ENCODE data around the gene MEGF6.

MEGF6 gene

DNA sequence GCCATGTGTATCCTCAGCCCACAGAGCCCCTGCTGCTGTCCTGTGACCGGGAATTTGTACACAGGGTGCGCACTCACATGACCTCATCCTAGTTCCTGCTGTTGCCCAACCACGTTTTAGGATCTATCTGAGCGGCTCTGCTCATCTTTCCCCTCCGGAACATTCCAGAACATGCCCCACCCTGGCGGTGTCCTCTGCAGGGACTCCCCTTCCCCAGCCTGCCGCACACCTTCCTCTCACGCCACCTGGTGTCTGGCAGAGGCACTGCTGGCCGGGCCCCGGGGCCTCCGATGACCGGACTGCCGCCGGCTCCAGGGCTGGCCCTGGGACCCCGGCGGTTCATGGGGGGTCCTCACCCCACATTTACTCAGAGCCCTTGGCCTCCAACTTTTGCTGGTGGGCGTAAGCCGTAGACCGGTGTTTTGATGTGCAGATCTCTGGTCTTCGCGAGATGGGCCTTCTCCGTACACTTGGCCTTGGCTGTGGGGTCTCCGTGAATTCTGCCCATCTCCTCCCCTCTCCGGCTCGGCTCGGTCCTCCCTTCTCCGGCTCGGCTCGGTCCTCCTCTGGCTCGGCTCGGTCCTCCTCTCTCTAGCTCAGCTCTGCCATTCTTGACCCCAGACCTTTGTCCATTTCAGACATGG, 127.4 kb downstream of the MEGF6 start:
- H3K4me1 ChIP-seq (ENCODE audit: control insufficient read depth, insufficient read depth, low read length) = 0 out of 2 replicates have a peak, but pooled peaks cover 3% of the 10 kb centered on the region
- WGBS (ENCODE audit: insufficient coverage, insufficient read length) = no CpG with 5 or more reads among the region's 31 CpGs

DNA sequence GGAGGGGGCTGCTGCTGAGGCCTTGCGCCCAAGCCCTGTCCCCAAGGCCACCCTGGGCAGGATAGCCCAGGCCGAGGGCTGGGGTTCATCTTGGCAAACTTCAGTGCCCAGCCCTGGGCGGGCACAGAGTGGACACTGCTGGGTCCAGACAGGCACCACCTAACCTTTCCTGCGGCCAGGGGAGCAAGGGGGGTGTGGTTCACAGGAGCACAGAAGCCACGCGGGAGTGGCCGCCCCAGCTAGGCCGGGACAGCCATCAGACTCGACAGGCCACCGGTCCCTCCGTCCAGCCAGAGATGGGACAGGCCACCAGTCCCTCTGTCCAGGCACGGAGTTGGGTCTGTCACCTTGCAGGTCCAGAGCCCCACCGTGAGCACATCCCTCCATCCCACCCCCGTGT, 127.9 kb downstream of the MEGF6 start:
- DNase-seq (ENCODE audit: low read depth, low spot score) = no peak
- Histone ChIP-seq H3K27ac (ENCODE audit: low read length) (no peak overlapping the region), H3K4me1 (ENCODE audit: control insufficient read depth, insufficient read depth, low read length) (0 out of 2 replicates have a peak, but pooled peaks cover 3% of the 10 kb centered on the region), H3K27me3 (ENCODE audit: control insufficient read depth, insufficient read depth, low read length) (no peaks in the 10 kb centered on the region), H3K36me3 (ENCODE audit: control insufficient read depth, insufficient read depth, low read length) (no peaks in the 10 kb centered on the region), H3K9me3 (ENCODE audit: control insufficient read depth, insufficient read depth, low read length) (no peaks in the 10 kb centered on the region), H3K4me3 (ENCODE audit: low read length) (no peak overlapping the region)
- WGBS (ENCODE audit: insufficient coverage, insufficient read length) = no CpG with 5 or more reads among the region's 14 CpGs

More for the DNA sequence above, 127.4 kb downstream of the MEGF6 start:
- Histone ChIP-seq H3K27ac (ENCODE audit: low read length) (no peak overlapping the region), H3K9me3 (ENCODE audit: control insufficient read depth, insufficient read depth, low read length) (no peaks in the 10 kb centered on the region), H3K36me3 (ENCODE audit: control insufficient read depth, insufficient read depth, low read length) (no peaks in the 10 kb centered on the region), H3K27me3 (ENCODE audit: control insufficient read depth, insufficient read depth, low read length) (no peaks in the 10 kb centered on the region), H3K4me3 (ENCODE audit: low read length) (no peak overlapping the region)
- DNase-seq (ENCODE audit: low read depth, low spot score) = no peak

DNA sequence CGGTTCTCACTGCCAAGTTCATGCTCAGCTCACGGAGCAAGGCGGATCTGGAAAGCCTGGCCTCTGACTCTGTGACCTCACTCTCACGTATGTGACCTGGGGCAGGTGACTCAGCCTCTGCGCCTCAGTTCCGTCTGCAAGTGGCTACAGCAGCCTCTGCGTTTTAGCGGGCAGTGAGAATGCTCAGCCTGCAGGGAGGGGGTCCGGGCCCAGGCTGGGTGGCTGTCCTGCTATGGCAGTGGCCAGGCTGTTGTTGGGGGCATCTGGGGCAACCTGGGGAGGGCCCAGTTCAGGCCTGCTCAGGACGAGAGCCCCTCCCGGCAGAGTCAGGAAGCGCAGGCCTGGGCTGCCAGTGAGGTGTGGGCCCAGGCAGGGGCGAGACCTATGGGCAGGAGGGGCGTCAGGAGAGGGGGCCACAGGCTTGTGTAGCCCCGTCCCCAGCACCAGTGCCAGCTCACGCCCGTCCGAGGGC, 128.9 kb downstream of the MEGF6 start:
- H3K27ac ChIP-seq (ENCODE audit: low read length) = no peak overlapping the region
- H3K4me1 ChIP-seq (ENCODE audit: control insufficient read depth, insufficient read depth, low read length) = 0 out of 2 replicates have a peak, but pooled peaks cover 3% of the 10 kb centered on the region
- H3K9me3 ChIP-seq (ENCODE audit: control insufficient read depth, insufficient read depth, low read length) = no peaks in the 10 kb centered on the region
- H3K36me3 ChIP-seq (ENCODE audit: control insufficient read depth, insufficient read depth, low read length) = no peaks in the 10 kb centered on the region
- H3K4me3 ChIP-seq (ENCODE audit: low read length) = no peak overlapping the region
- no peak for DNase-seq (ENCODE audit: low read depth, low spot score)
- no peaks in the 10 kb centered on the region for H3K27me3 ChIP-seq (ENCODE audit: control insufficient read depth, insufficient read depth, low read length)
- WGBS (ENCODE audit: insufficient coverage, insufficient read length) = no CpG with 5 or more reads among the region's 18 CpGs

DNA sequence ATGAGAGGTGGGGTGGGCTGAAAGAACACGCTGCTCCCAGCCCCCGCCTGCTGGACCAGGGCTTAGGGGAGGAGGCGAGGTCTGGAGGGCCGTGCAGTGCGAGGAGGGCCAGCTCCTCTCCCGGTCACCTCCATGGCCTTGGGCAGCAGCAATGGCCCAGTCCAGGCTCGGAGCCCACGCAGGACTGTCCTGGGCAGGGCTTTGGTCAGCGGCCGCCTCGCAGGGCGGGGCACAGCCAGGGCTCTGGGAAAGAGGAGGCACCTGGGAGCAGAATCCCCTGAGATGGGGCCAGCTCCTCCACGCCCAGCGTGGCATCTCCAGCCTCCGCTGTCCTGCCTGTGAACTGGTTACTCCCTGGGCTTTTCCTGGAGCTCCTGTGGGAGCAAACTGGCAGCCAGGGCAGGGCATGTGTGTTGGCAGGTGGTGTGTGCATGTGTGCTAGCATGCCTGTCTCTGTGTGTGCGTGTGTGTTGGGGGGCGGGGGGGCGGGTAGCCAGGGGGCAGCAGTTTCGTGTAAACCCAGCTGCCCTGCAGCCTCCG, 129.4 kb downstream of the MEGF6 start:
- WGBS (ENCODE audit: insufficient coverage, insufficient read length) = no CpG with 5 or more reads among the region's 20 CpGs
- no peak for DNase-seq (ENCODE audit: low read depth, low spot score)
- Histone ChIP-seq H3K36me3 (ENCODE audit: control insufficient read depth, insufficient read depth, low read length) (no peaks in the 10 kb centered on the region), H3K27me3 (ENCODE audit: control insufficient read depth, insufficient read depth, low read length) (no peaks in the 10 kb centered on the region), H3K4me3 (ENCODE audit: low read length) (no peak overlapping the region), H3K4me1 (ENCODE audit: control insufficient read depth, insufficient read depth, low read length) (0 out of 2 replicates have a peak, but pooled peaks cover 3% of the 10 kb centered on the region), H3K27ac (ENCODE audit: low read length) (no peak overlapping the region), H3K9me3 (ENCODE audit: control insufficient read depth, insufficient read depth, low read length) (no peaks in the 10 kb centered on the region)

DNA sequence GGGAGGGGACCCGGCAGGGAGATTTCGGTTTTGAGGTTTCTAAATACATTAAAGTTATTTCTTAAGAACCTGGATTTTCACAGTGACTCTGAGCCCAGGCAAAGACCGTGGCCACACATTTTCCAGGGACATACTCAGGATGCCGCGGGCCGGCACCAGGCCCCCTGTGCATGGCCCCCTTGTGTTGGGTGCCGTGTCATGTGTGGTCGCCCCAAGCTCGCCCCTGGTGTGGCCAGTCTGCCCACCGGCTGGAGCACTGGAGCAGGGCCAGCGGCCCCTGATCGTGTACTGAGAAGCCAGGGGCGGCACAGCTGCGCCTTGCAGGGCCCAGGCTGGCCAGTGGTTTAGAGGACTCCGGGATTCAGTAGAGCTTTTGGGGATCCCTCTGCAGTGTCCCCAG, 130.3 kb downstream of the MEGF6 start:
- Histone ChIP-seq H3K27ac (ENCODE audit: low read length) (no peak overlapping the region), H3K9me3 (ENCODE audit: control insufficient read depth, insufficient read depth, low read length) (no peaks in the 10 kb centered on the region), H3K36me3 (ENCODE audit: control insufficient read depth, insufficient read depth, low read length) (no peaks in the 10 kb centered on the region), H3K4me1 (ENCODE audit: control insufficient read depth, insufficient read depth, low read length) (0 out of 2 replicates have a peak, but pooled peaks cover 3% of the 10 kb centered on the region), H3K27me3 (ENCODE audit: control insufficient read depth, insufficient read depth, low read length) (no peaks in the 10 kb centered on the region), H3K4me3 (ENCODE audit: low read length) (no peak overlapping the region)
- DNase-seq (ENCODE audit: low read depth, low spot score) = no peak
- WGBS (ENCODE audit: insufficient coverage, insufficient read length) = no CpG with 5 or more reads among the region's 15 CpGs

DNA sequence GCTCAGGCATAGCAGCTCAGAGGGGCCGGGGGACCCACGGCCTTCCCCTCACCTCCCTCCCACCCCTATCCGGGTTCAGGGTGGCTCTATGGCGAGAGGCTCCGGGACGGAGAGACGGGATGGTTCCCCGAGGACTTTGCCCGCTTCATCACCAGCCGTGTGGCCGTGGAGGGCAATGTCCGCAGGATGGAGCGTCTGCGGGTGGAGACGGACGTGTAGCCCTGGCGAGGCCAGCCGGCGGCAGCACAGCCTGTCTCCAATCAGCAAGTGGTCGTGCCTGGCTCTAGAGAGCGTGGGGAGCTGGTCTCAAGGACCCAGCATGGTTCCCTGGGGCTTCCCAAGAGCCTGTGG, 131.0 kb downstream of the MEGF6 start:
- no peak overlapping the region for H3K27ac ChIP-seq (ENCODE audit: low read length)
- H3K4me3 ChIP-seq (ENCODE audit: low read length) = no peak overlapping the region
- no peaks in the 10 kb centered on the region for H3K27me3 ChIP-seq (ENCODE audit: control insufficient read depth, insufficient read depth, low read length)
- H3K9me3 ChIP-seq (ENCODE audit: control insufficient read depth, insufficient read depth, low read length) = no peaks in the 10 kb centered on the region
- H3K36me3 ChIP-seq (ENCODE audit: control insufficient read depth, insufficient read depth, low read length) = peaks cover 3% of the 10 kb centered on the region; the same call in 1 of the 2 replicates
- H3K4me1 ChIP-seq (ENCODE audit: control insufficient read depth, insufficient read depth, low read length) = 0 out of 2 replicates have a peak, but pooled peaks cover 3% of the 10 kb centered on the region
- no CpG with 5 or more reads among the region's 21 CpGs for whole genome bisulfite sequencing (ENCODE audit: insufficient coverage, insufficient read length)
- no peak for DNase-seq (ENCODE audit: low read depth, low spot score)

DNA sequence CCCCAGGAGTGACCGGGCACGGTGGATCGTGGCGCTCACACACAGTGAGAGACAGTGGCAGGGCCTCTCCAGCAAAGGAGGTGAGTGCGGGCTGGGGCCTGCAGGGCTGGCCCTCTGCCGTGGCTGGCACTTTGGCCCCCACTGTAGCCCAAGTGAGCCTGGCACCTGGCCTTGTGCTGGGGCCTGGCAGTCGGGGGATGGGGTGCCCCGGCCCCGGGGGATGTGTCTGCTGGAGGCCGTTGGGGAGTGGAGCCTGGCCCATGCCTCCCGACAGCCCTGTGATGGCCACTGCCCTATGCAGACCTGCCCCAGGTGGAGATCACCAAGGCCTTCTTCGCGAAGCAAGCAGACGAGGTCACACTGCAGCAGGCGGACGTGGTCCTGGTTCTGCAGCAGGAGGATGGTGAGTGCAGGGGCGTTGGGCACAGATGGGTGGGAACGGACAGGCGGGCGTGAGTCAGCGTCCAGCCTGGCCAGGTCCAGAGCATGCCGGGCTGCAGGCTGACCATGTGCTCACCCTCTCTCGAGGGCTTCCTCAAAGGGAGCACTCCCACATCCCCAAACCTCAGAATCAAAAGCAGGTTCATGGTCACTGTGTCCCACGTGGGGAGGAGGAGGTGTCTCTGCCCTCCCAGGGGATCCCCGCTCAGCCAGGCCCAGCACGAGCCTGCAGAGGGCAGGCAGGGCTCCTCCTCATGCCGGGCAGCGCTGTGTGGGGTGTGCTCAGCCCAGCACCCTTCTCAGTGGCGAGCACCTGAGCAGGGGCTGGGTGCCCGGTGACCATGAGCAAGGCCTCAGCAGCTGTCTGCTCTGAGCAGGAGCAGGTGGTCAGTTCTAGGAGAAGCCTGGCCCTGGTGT, 131.6 kb downstream of the MEGF6 start:
- Histone ChIP-seq H3K4me3 (ENCODE audit: low read length) (no peak overlapping the region), H3K27ac (ENCODE audit: low read length) (no peak overlapping the region), H3K36me3 (ENCODE audit: control insufficient read depth, insufficient read depth, low read length) (peaks cover 3% of the 10 kb centered on the region; the same call in 1 of the 2 replicates), H3K9me3 (ENCODE audit: control insufficient read depth, insufficient read depth, low read length) (no peaks in the 10 kb centered on the region), H3K27me3 (ENCODE audit: control insufficient read depth, insufficient read depth, low read length) (no peaks in the 10 kb centered on the region), H3K4me1 (ENCODE audit: control insufficient read depth, insufficient read depth, low read length) (0 out of 2 replicates have a peak, but pooled peaks cover 3% of the 10 kb centered on the region)
- no peak for DNase-seq (ENCODE audit: low read depth, low spot score)
- no CpG with 5 or more reads among the region's 30 CpGs for WGBS (ENCODE audit: insufficient coverage, insufficient read length)

DNA sequence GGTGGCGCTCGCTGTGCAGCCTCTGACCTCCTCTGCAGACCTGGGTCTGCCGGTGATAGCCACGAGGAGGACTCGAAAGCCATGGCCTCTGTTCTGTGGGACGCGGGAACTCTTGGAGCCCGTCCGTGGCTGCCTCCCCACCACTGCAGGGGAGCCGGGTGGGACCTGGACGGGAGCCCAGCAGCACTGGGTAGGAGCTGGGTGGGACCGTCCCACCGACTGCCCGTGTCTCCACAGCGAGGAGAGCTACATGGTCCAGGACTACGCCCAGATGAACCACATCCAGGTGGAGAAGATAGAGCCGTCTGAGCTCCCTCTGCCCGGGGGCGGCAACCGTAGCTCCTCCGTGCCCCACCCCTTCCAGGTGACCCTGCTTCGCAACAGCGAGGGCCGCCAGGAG, 133.1 kb downstream of the MEGF6 start:
- H3K9me3 ChIP-seq (ENCODE audit: control insufficient read depth, insufficient read depth, low read length) = no peaks in the 10 kb centered on the region
- H3K36me3 ChIP-seq (ENCODE audit: control insufficient read depth, insufficient read depth, low read length) = peaks cover 7% of the 10 kb centered on the region
- no peaks in the 10 kb centered on the region for H3K4me1 ChIP-seq (ENCODE audit: control insufficient read depth, insufficient read depth, low read length)
- no peaks in the 10 kb centered on the region for H3K27me3 ChIP-seq (ENCODE audit: control insufficient read depth, insufficient read depth, low read length)
- DNase-seq (ENCODE audit: low read depth, low spot score) = no peak
- no peak overlapping the region for H3K27ac ChIP-seq (ENCODE audit: low read length)
- H3K4me3 ChIP-seq (ENCODE audit: low read length) = no peak overlapping the region
- WGBS (ENCODE audit: insufficient coverage, insufficient read length) = no CpG with 5 or more reads among the region's 24 CpGs

DNA sequence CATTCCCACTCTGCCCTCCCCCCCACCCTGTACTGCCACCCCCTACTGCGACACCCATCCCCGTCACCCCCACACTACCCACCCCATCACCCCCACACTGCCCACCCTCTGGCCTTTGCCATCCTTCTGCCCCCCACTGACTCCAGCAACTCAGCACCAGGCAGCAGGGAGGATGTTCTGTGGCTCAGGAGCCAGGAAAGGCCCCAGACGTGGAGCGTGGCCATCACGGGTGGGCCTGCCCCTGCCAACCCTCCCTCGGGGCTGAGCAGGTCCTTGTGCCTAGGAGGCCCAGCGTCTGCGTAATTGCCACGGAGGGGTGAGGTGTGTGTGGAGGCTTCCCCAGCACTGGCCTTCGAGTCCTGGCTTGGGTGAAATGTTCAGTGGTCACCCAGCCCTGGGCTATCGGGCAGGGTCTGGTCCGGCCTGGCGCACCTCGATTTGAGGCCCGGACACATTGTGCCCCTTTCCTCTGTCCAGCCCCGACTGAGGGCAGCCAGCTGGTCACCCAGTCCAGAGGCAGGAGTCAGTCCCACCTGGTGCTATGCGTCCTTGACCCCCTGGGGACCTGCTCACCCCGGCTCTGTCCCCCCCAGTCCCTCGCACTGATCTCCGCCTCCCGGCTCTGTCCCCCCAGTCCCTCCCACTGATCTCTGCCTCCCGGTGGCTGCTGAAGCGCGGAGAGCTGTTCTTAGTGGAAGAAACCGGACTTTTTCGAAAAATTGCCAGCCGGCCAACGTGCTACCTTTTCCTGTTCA, 133.9 kb downstream of the MEGF6 start:
- Histone ChIP-seq H3K27me3 (ENCODE audit: control insufficient read depth, insufficient read depth, low read length) (no peaks in the 10 kb centered on the region), H3K27ac (ENCODE audit: low read length) (no peak overlapping the region), H3K4me1 (ENCODE audit: control insufficient read depth, insufficient read depth, low read length) (no peaks in the 10 kb centered on the region), H3K9me3 (ENCODE audit: control insufficient read depth, insufficient read depth, low read length) (no peaks in the 10 kb centered on the region), H3K4me3 (ENCODE audit: low read length) (no peak overlapping the region; the same call in 1 of the 2 replicates), H3K36me3 (ENCODE audit: control insufficient read depth, insufficient read depth, low read length) (peaks cover 7% of the 10 kb centered on the region)
- no peak for DNase-seq (ENCODE audit: low read depth, low spot score)
- no CpG with 5 or more reads among the region's 28 CpGs for WGBS (ENCODE audit: insufficient coverage, insufficient read length)

DNA sequence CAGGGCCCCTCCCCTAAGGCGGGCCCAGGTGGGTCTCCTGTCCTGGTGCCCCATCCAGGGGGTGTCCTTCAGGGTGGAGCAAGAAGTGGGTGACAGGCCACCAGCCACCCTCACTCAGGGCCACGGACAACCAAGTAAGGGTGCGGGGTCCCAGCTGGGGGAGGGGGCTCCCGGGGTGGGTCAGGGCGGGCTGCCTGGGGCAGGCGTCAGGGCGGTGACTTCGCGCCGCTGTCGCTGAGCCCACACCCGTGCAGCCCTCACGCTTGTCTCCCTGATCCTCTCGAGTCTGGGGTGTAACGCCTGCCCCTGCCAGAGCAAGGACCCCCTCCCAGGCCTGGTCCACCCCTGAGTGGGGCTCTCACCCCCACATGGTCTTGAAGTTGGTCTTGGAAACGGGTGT, 134.6 kb downstream of the MEGF6 start:
- no CpG with 5 or more reads among the region's 16 CpGs for WGBS (ENCODE audit: insufficient coverage, insufficient read length)
- Histone ChIP-seq H3K9me3 (ENCODE audit: control insufficient read depth, insufficient read depth, low read length) (no peaks in the 10 kb centered on the region), H3K27me3 (ENCODE audit: control insufficient read depth, insufficient read depth, low read length) (no peaks in the 10 kb centered on the region), H3K27ac (ENCODE audit: low read length) (no peak overlapping the region), H3K4me1 (ENCODE audit: control insufficient read depth, insufficient read depth, low read length) (peaks cover 2% of the 10 kb centered on the region), H3K36me3 (ENCODE audit: control insufficient read depth, insufficient read depth, low read length) (peaks cover 7% of the 10 kb centered on the region), H3K4me3 (ENCODE audit: low read length) (no peak overlapping the region)
- no peak for DNase-seq (ENCODE audit: low read depth, low spot score)
